GM21367 (cell line): Measurements from ENCODE around the gene PTPRU.

Experiments
- ATAC-seq: cut with Tn5 transposase; IDR thresholded peaks from one replicate; pipeline ENCODE4 v1.9.1; 2021; ENCODE audit not compliant: unreplicated experiment

The PTPRU gene

GRCh38 chr1:29327223-29327935 is 91.1 kb downstream of the PTPRU start:
- no peak for ATAC-seq

- ATAC-seq, result no peak
These were observed 92.9 kb downstream of the PTPRU start for GRCh38 chr1:29329022-29329775.

- no peak for ATAC-seq
These were observed 93.8 kb downstream of the PTPRU start for GRCh38 chr1:29330089-29330488.

- ATAC-seq, result no peak
These were observed 94.5 kb downstream of the PTPRU start for GRCh38 chr1:29330856-29331255.

GRCh38 chr1:29331309-29331708 is 95.0 kb downstream of the PTPRU start:
- no peak for ATAC-seq

- no peak for ATAC-seq
These were observed 95.4 kb downstream of the PTPRU start for GRCh38 chr1:29331729-29332128.

GRCh38 chr1:29332204-29332603 is 95.9 kb downstream of the PTPRU start:
- ATAC-seq, result no peak

- ATAC-seq, result no peak
These were observed 96.7 kb downstream of the PTPRU start for GRCh38 chr1:29333008-29333407.

- ATAC-seq, result no peak
These were observed 99.3 kb downstream of the PTPRU start for GRCh38 chr1:29335573-29335972.

GRCh38 chr1:29338908-29339575 is 102.7 kb downstream of the PTPRU start:
- no peak for ATAC-seq

- ATAC-seq, result no peak
These were observed 105.6 kb downstream of the PTPRU start for GRCh38 chr1:29341936-29342335.

GRCh38 chr1:29342351-29342750 is 106.0 kb downstream of the PTPRU start:
- ATAC-seq, result no peak

GRCh38 chr1:29342983-29343382 is 106.7 kb downstream of the PTPRU start:
- no peak for ATAC-seq

GRCh38 chr1:29343476-29343875 is 107.2 kb downstream of the PTPRU start:
- no peak for ATAC-seq

GRCh38 chr1:29343908-29344307 is 107.6 kb downstream of the PTPRU start:
- ATAC-seq, result no peak

- ATAC-seq, result no peak
These were observed 108.0 kb downstream of the PTPRU start for GRCh38 chr1:29344336-29344735.

- ATAC-seq, result no peak
These were observed 110.3 kb downstream of the PTPRU start for GRCh38 chr1:29346576-29346975.

GRCh38 chr1:29349871-29350491 is 113.7 kb downstream of the PTPRU start:
- ATAC-seq, result no peak

- ATAC-seq, result no peak
These were observed 116.5 kb downstream of the PTPRU start for GRCh38 chr1:29352719-29353420.

GRCh38 chr1:29354511-29355098 is 118.3 kb downstream of the PTPRU start:
- ATAC-seq, result no peak

GRCh38 chr1:29355375-29355774 is 119.1 kb downstream of the PTPRU start:
- ATAC-seq, result no peak
